ENCODE measurements around the gene SETDB2.
A peak's percentile ranks its signal among the peaks of the same experiment; 100 is the strongest.

Gene SETDB2

GRCh38 chr13:49429121-49429520 is 15.0 kb upstream of the SETDB2 start:
- no peak for DNase-seq

GRCh38 chr13:49435992-49436391 is 8.1 kb upstream of the SETDB2 start:
- DNase-seq: no peak

GRCh38 chr13:49436890-49437289 is 7.2 kb upstream of the SETDB2 start:
- DNase-seq: no peak

- no peak for DNase-seq
Measured at GRCh38 chr13:49437705-49438104, 6.4 kb upstream of the SETDB2 start.

GRCh38 chr13:49439609-49440008 is 4.5 kb upstream of the SETDB2 start:
- DNase-seq: no peak

GRCh38 chr13:49441312-49441711 is 2.8 kb upstream of the SETDB2 start:
- DNase-seq: no peak

- no peak for DNase-seq
Measured at GRCh38 chr13:49441846-49442245, 2.2 kb upstream of the SETDB2 start.

GRCh38 chr13:49443357-49443703 is 744 bp upstream of the SETDB2 start:
- no peak for DNase-seq

GRCh38 chr13:49444524-49445395 is 686 bp downstream of the SETDB2 start:
- DNase-seq: peak; percentile 19

- no peak for DNase-seq
Measured at GRCh38 chr13:49446473-49446872, 2.4 kb downstream of the SETDB2 start.

- DNase-seq: no peak
Measured at GRCh38 chr13:49448753-49449152, 4.7 kb downstream of the SETDB2 start.

- DNase-seq: no peak
Measured at GRCh38 chr13:49450105-49450819, 6.2 kb downstream of the SETDB2 start.

GRCh38 chr13:49452725-49453457 is 8.8 kb downstream of the SETDB2 start:
- no peak for DNase-seq

GRCh38 chr13:49453465-49453864 is 9.4 kb downstream of the SETDB2 start:
- no peak for DNase-seq

- no peak for DNase-seq
Measured at GRCh38 chr13:49454388-49455006, 10.4 kb downstream of the SETDB2 start.

GRCh38 chr13:49455007-49455398 is 10.9 kb downstream of the SETDB2 start:
- no peak for DNase-seq

GRCh38 chr13:49456156-49456555 is 12.1 kb downstream of the SETDB2 start:
- DNase-seq: no peak

GRCh38 chr13:49457221-49457620 is 13.1 kb downstream of the SETDB2 start:
- no peak for DNase-seq

GRCh38 chr13:49459580-49459979 is 15.5 kb downstream of the SETDB2 start:
- no peak for DNase-seq

- DNase-seq: no peak
Measured at GRCh38 chr13:49464085-49464484, 20.0 kb downstream of the SETDB2 start.

GRCh38 chr13:49464621-49465325 is 20.7 kb downstream of the SETDB2 start:
- no peak for DNase-seq

- DNase-seq: no peak
Measured at GRCh38 chr13:49466292-49466838, 22.3 kb downstream of the SETDB2 start.
